ENCODE measurements around the gene CEBPG. TPM values are rescaled to one million over a fixed set of nuclear protein-coding genes. Genes with fewer than 3 reads are reported as not detected.

CEBPG gene
- total and polyA plus RNA-seq, 8 donors: 17.8 to 26.4 (median 19.3) TPM

DNA sequence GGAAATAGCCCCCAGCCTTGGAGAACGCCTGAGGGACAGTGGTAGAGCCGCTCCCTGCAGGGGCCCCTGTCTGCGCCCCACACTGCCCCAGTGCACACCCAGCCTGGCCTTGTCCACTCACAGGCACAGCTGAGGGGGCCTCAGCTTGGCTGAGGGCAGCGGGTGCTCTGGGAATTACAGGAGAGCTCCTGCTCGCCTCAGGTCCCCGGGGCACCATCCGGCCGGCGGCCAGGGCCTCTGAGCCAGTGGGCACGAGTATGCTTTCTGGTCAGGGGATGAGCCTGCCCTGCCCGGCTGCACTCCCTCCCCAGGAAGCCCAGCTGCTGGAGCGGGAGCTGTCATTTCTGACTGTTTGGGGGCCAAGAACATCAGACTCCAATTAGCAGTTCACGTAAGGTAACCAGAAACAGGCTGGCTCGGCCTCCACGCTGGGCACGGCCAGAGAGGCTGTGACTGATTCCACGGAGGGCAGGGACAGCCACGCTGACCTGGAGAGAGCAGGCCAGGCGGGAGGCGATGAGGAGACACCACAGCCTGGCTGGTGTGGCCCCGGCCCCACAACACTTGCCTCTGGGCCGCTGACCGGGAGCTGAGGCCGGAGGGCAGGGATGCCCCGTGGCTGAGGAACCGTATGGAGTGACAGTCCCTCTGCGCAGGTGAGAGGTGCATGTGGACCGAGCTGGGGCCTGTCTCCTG is 15.4 kb downstream of the CEBPG start:
- no peak for ATAC-seq
- Histone ChIP-seq H3K27me3 (no peaks in the 10 kb centered on the region), H3K4me1 (peaks cover 26 to 59% of the 10 kb centered on the region in 2 donors), H3K4me3 (no peak overlapping the region), H3K9me3 (no peaks in the 10 kb centered on the region), H3K27ac (peak overlapping the region in 1 of 2 donors; percentile 69), H3K36me3 (peaks cover 0 to 33% of the 10 kb centered on the region in 2 donors)
- intact Hi-C loops (cut with DNase I): no loop called here
- peak in 1 of 4 donors; percentile 73 for DNase-seq
- TF ChIP-seq, protein P1, sequence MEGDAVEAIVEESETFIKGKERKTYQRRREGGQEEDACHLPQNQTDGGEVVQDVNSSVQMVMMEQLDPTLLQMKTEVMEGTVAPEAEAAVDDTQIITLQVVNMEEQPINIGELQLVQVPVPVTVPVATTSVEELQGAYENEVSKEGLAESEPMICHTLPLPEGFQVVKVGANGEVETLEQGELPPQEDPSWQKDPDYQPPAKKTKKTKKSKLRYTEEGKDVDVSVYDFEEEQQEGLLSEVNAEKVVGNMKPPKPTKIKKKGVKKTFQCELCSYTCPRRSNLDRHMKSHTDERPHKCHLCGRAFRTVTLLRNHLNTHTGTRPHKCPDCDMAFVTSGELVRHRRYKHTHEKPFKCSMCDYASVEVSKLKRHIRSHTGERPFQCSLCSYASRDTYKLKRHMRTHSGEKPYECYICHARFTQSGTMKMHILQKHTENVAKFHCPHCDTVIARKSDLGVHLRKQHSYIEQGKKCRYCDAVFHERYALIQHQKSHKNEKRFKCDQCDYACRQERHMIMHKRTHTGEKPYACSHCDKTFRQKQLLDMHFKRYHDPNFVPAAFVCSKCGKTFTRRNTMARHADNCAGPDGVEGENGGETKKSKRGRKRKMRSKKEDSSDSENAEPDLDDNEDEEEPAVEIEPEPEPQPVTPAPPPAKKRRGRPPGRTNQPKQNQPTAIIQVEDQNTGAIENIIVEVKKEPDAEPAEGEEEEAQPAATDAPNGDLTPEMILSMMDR (IDR thresholded peaks at IDR 0.05): no peak

DNA sequence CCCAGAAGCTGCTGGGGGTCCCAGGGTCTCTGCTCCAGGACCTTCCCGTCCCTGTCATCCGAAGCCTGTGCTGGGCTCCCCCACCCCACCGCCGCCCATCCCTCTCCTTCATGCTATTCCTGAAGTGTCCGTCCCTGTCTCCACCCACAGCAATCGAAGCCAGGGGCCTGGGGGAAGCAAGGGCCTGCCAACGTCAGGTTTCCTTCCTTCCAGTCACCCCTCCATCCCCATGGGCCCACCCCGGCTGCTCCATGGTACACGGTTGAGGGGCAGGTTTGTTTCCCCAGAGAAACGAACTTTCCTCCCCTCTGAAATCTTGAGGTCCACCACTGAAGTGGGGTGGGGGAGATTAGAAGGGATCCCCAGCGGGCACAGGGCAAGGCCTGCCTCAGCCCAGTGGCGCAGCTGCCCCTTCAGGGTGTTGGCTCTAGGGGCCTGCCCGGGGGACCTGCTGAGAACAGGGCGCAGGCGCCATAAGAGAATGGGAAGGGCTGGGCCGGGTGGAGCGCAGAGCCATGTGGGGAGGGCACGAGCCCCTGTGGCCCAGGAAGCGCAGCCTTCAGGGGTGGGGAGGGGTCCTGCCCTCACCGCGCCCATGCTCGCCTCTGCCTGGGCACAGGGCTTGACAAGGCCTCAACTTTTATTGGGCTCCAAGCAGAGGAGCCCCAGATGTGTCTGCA is 16.1 kb downstream of the CEBPG start:
- ATAC-seq (peak; percentile 5), DNase-seq (peak in 2 of 4 donors; percentile 32 to 76)
- TF ChIP-seq, protein P1 (IDR thresholded peaks at IDR 0.05): no peak
- Histone ChIP-seq H3K4me1 (peaks cover 33 to 66% of the 10 kb centered on the region in 2 donors), H3K27ac (peak overlapping the region in 1 of 2 donors; percentile 69), H3K4me3 (no peak overlapping the region), H3K27me3 (no peaks in the 10 kb centered on the region), H3K36me3 (peaks cover 0 to 30% of the 10 kb centered on the region in 2 donors), H3K9me3 (no peaks in the 10 kb centered on the region)
- intact Hi-C loops (cut with DNase I): no loop called here

DNA sequence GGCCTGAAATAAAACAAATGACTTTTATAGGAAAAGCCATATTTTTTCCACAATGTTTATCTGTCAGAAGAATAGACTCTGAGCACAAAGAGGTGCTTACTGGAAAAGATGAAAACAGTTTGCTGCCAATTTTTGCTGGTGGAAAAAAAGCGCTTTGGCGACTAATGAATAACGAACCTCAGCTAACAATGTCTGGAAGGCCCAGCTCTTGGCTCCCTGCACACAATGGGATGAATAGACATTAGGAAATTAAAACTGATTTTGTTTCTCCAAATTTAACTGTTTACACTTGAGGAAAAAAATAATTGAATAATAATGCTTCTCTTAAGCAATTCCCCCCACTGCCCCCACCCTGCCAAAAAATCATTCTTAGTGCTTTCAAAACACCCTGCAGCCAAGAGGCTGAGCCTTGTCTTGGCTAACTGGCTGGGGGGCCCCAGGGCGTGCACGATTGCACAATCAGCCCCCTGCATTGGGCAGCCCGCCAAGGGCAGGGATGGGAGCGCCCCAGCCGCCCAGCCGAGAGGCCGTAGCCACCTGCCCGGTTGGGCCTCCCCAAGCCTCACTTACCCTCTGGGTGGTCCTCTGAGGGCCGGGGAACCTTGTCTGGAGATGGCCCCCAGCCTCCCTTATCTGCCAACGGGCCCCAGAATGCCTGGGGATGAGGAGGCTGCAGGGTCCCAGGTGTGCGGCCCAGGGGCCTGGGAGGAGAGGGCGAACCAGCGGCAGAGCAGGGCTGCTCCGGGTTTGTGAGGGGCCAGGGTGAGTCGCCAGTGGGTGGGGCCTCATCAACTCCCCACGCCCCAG is 16.8 kb downstream of the CEBPG start:
- peaks cover 0 to 30% of the 10 kb centered on the region in 2 donors for H3K36me3 ChIP-seq
- peak; percentile 24 for ATAC-seq
- no peaks in the 10 kb centered on the region for H3K27me3 ChIP-seq
- peaks cover 37 to 74% of the 10 kb centered on the region in 2 donors for H3K4me1 ChIP-seq
- intact Hi-C loops (cut with DNase I): no loop called here
- H3K27ac ChIP-seq: peak overlapping the region; percentile 33 to 69
- H3K9me3 ChIP-seq: no peaks in the 10 kb centered on the region
- no peak overlapping the region for H3K4me3 ChIP-seq
- TF ChIP-seq, protein P1 (IDR thresholded peaks at IDR 0.05): no peak
- peak; percentile 37 to 88 (median 76) for DNase-seq

DNA sequence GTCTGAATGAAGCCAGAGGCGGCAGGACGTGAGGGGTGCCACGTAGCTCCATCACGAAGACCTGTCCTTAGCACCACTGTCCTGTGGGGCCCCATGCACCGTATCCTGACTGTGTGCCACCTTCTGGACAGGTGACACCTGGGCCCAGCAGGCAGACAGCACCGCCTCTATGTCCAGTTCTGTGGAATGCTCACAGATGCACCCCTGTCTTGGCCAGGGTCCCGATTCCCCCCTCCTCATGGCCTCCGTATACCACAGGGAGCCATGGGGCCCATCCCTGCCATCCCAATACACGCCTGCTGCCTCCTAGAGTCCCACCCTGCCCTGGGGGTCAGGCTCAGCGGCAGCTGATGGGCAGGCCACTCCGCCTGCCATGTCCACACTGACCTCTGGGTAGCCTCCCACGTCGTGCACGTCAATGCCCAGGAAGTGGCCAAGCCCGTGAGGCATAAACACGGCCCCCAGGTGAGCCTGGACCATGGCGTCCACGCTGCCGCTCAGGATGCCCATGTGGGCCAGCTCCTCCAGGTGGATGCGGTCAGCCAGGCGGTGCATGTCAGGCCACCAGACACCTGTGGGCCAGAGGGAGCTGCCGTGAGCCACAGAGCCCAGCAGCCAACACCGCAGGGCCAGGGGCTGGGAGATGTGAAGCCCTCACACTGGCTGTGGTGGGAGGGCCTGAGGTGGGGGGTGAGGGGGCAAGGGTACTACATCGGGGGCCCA is 17.6 kb downstream of the CEBPG start:
- H3K4me3 ChIP-seq: no peak overlapping the region
- peaks cover 37 to 81% of the 10 kb centered on the region in 2 donors for H3K4me1 ChIP-seq
- intact Hi-C loops (cut with DNase I): no loop called here

More for the DNA sequence above, 17.6 kb downstream of the CEBPG start:
- DNase-seq (peak in 1 of 4 donors; percentile 68), ATAC-seq (no peak)
- H3K27ac ChIP-seq: peak overlapping the region in 1 of 2 donors; percentile 69
- TF ChIP-seq, protein P1 (IDR thresholded peaks at IDR 0.05): no peak
- H3K27me3 ChIP-seq: no peaks in the 10 kb centered on the region
- H3K36me3 ChIP-seq: peaks cover 0 to 22% of the 10 kb centered on the region in 2 donors
- no peaks in the 10 kb centered on the region for H3K9me3 ChIP-seq

All from left lung (tissue), 10 donors.